Measurements from ENCODE around the gene RBBP5. TPM values are rescaled to one million over a fixed set of nuclear protein-coding genes. Genes with fewer than 3 reads are reported as not detected.

Gene RBBP5
- total RNA-seq, 1 experiment from 2014 or later = 24.5 TPM

- Histone ChIP-seq H3K36me3 (ENCODE audit: control insufficient read depth in 1 of 2, insufficient read depth in 2 of 2, low read length in 2 of 2) (no peaks in the 10 kb centered on the region), H3K4me2 (ENCODE audit: low read length) (no peak overlapping the region), H3K27ac (ENCODE audit: low read depth, low read length) (no peak overlapping the region), H2AFZ (ENCODE audit: low read depth, low read length, poor library complexity, severe bottlenecking) (no peak overlapping the region), H3K9ac (ENCODE audit: low read length) (no peak overlapping the region), H3K79me2 (ENCODE audit: insufficient read depth, low read length) (no peaks in the 10 kb centered on the region), H4K20me1 (ENCODE audit: insufficient read depth) (no peaks in the 10 kb centered on the region), H3K9me3 (ENCODE audit: control insufficient read depth in 1 of 2, insufficient read depth in 1 of 2, low read depth in 1 of 2, low read length in 2 of 2) (no peaks in the 10 kb centered on the region), H3K9me2 (ENCODE audit: insufficient read depth) (no peaks in the 10 kb centered on the region), H3K4me1 (ENCODE audit: control insufficient read depth in 1 of 2, insufficient read depth in 2 of 2, low read length in 2 of 2) (no peaks in the 10 kb centered on the region), H3K27me3 (ENCODE audit: insufficient read depth, low read length) (no peaks in the 10 kb centered on the region), H3K4me3 (replicated peaks in 1 of 2; ENCODE audit: low read depth in 1 of 2, low read length in 2 of 2) (no peak overlapping the region)
- no peak for ATAC-seq
- POLR2A ChIA-PET = no interaction called here
- TF ChIP-seq ELF1 (IDR thresholded peaks at IDR 0.05; ENCODE audit: borderline replicate concordance, low read depth) = no peak
- no peak for TF ChIP-seq CTCF (IDR thresholded peaks at IDR 0.05 in 2 of 3, conservative IDR thresholded peaks at IDR 0.05 in 1 of 3; ENCODE audit: borderline replicate concordance in 1 of 3, insufficient read depth in 1 of 3, low read depth in 2 of 3, low read length in 2 of 3)
- TF ChIP-seq EZH2phosphoT487 (IDR thresholded peaks at IDR 0.05; ENCODE audit: borderline replicate concordance) = no peak
- no peak for TF ChIP-seq FOSL1 (IDR thresholded peaks at IDR 0.05; ENCODE audit: low read depth)
- TF ChIP-seq SP1 (IDR thresholded peaks at IDR 0.05; ENCODE audit: low read depth) = no peak
- TF ChIP-seq POLR2A (IDR thresholded peaks at IDR 0.05; ENCODE audit: borderline replicate concordance, extremely low read depth, insufficient read depth, insufficient read length) = no peak
- TF ChIP-seq EZH2 (IDR thresholded peaks at IDR 0.05) = no peak
- no peak for TF ChIP-seq EGR1 (IDR thresholded peaks at IDR 0.05; ENCODE audit: low read depth)
- TF ChIP-seq REST (IDR thresholded peaks at IDR 0.05; ENCODE audit: low read depth) = no peak
- no peak for TF ChIP-seq SIN3A (IDR thresholded peaks at IDR 0.05; ENCODE audit: low read depth)
- RAD21 ChIA-PET (ENCODE audit: low non-redundant PET in 1 of 2, low total read pairs in 2 of 2, uncharacterized antibody in 2 of 2, unreplicated experiment in 2 of 2) = no interaction called here
- no peak for DNase-seq (ENCODE audit: low read depth, low spot score)
- CTCF ChIA-PET = interaction anchor here (1.1 kb wide), 1 partner anchor 8 kb away, joined by 3 read pairs; no protein-coding TSS in a partner anchor
- intact Hi-C loops (cut with micrococcal nuclease) = no loop called here
- no TSS peak for BruUV-seq (replicated peaks)
Observed at GRCh38 chr1:205133287-205133686, 11.5 kb upstream of the RBBP5 start.

All from HCT116 (cell line).